GM19328 (cell line): ENCODE data around the gene CPA2.
"Not testable (repeated sequence)": the region's sequence is repeated elsewhere in the genome, so short reads cannot be mapped to it uniquely, and the experiment has no call there.

Experiments
- ATAC-seq: cut with Tn5 transposase; IDR thresholded peaks from one replicate; pipeline ENCODE4 v1.9.1; 2021; ENCODE audit warnings: mild to moderate bottlenecking, moderate library complexity; ENCODE audit not compliant: unreplicated experiment

CPA2 gene

DNA sequence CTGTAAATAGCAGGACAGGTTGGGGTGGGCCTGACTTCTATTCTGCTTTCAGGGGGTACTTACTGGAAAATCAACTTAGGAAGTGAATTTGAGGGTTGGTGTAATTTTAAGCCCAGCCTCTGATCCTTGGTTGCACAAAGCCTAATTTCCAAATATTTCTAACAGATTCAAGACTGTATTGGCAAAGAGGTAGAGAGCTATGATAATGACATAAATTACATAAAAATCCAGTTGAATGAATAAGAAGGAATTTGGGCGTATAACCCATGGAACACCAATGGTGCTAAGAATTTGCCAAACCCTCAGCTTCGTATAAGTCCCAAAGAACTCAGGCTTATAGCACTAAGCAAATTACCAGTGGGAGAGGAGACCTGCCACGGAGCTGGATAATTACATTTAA is 38.2 kb downstream of the CPA2 start:
- ATAC-seq: no peak

DNA sequence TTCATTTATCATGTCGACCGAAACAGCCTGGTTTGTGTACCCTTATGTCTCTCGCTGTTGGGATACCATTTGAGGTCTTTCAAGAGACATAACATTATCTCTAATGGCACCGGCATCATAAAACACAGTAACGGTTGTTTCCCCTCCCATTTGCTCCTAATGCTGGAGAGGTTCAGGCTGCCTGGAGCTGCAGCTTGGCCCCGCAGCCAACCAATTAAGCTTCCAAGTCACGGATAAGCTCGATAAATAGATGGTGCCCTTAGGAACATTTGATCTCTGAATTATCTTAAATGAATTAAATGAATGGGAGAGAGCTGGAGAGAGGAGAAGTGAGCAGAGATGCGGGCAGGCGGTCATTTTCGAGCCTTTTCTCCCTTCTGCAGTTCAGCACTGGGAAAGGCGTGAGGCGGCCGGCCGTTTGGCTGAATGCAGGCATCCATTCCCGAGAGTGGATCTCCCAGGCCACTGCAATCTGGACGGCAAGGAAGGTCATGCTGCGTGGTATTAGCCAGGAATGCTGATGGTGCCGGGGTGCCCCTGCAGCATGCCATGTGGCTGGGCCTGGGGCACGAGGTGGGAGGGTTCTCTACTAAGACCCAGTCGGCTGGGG is 38.9 kb downstream of the CPA2 start:
- ATAC-seq: no peak

DNA sequence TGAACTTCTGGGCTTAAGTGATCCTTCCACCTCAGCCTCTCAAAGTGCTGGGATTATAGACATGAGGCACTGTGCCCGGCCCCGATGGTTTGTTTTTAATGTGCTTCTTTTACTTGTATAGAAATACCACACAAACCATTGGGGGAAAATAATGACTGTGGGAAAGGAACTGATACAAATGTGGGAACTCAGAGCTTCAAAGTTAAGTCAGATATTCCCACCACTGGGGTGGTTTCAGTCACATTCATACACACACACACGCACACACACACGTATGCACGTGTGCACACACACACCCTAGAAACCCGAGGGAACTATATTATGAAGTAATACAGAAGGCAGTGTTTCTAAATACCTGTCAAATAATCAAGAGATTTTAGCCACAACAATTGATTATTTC is 43.3 kb downstream of the CPA2 start:
- no peak for ATAC-seq

DNA sequence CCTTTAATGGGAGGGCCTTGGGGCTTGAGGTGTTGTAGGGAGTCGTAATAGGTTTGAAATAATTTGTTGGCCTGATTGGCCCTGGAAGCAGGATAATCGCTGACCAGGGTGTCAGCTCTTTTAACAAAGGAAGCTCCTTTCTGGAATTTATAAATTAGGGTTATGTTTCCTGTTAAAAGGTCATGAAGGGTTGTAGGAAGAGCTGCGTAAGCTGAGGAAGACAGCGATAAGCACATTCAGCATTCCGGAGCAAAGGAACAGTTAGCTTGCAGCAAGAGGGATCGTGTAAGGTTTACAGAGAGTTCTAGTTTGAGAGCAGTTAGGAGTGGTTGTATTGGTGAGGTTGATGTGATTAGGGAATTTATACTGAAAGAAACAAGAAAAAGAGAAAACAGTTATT is 47.6 kb downstream of the CPA2 start:
- no peak for ATAC-seq

GRCh38 chr7:130319541-130319940 is 52.9 kb downstream of the CPA2 start:
- no peak for ATAC-seq

GRCh38 chr7:130321542-130322229 is 55.0 kb downstream of the CPA2 start:
- not testable (repeated sequence) for ATAC-seq

GRCh38 chr7:130322615-130323014 is 56.0 kb downstream of the CPA2 start:
- ATAC-seq: no peak

- ATAC-seq: no peak
Measured at GRCh38 chr7:130324306-130324943, 57.8 kb downstream of the CPA2 start.

GRCh38 chr7:130329681-130330080 is 63.0 kb downstream of the CPA2 start:
- no peak for ATAC-seq

- no peak for ATAC-seq
Measured at GRCh38 chr7:130332259-130333053, 65.8 kb downstream of the CPA2 start.

GRCh38 chr7:130333832-130334231 is 67.2 kb downstream of the CPA2 start:
- ATAC-seq: no peak

DNA sequence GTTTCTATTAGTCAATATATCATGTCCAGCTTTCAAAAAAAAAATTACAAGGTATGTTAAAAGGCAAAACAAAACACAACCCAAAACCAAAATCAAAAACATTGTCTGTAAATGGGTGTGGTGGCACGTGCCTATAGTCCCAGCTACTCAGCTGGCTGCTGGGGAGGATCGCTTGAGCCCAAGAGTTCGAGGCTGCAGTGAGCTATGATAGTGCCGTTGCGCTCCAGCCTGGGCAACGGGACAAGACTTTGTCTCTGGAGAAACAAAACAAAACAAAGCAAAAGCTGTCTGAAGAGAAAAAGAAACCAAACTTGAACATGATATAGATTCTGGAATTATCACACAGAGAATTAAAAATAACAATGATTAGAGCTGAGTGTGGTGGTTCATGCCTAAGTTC is 67.6 kb downstream of the CPA2 start:
- no peak for ATAC-seq

DNA sequence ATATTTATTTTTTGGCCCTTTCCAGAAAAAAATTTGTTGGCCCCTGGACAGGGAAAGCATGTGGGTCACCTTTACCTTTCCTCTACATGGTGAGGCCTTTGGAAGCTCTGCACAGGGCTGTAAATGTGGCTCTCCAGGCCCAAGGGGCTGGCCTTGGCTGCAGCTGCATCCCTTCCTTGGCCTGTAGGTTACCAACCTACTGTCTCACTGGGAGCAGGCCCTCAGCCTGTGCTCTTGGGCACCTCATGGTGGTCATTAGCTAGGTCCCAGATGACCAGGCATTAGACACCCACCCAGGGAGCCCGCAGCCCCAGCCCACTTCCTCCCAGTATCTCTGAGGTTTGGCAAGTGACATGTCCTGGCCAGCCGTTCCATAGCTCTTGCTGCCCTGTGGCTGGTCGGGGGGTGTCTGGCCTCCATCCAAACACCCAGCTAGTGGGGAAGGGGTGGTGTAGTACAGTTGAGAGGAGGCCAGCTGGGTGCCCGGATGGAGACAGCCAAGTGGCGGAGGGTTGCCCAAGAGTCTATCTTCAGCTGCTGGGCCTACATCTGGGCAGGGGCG is 70.8 kb downstream of the CPA2 start:
- ATAC-seq: no peak

DNA sequence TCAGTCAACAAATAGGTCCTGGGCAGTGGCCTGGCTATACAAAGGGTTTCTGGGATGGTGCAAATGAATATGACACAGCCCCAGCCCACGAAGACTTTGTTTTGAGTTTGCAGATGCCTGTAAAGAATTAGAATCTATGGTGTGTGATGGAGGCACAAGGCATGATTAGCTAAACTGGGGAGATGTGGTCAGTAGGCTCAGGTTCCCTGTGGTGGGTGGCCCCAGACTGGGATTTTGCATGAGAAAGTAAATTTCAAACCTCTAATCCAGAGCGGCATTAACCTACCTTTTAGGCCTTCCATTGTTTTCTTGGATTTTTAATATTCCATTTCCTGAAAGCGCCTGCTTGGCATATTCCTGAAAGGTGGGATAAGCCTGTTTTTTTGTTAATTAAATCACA is 71.6 kb downstream of the CPA2 start:
- no peak for ATAC-seq
